ENCODE data around the gene CDC25B.
"Not testable (repeated sequence)": the region's sequence is repeated elsewhere in the genome, so short reads cannot be mapped to it uniquely, and the experiment has no call there.

CDC25B gene

GRCh38 chr20:3785240-3786125, 10.6 kb upstream of the CDC25B start:
- DNase-seq (ENCODE audit: low read depth) = no peak

- no peak for DNase-seq (ENCODE audit: low read depth)
Observed at GRCh38 chr20:3786126-3786484, 10.0 kb upstream of the CDC25B start.

- no peak for DNase-seq (ENCODE audit: low read depth)
Observed at GRCh38 chr20:3786665-3787323, 9.3 kb upstream of the CDC25B start, which contains the start of gene CENPB. CENPB (minus strand) TSS chr20:3786740; CDS start chr20:3786483, 257 bp downstream.

- DNase-seq (ENCODE audit: low read depth) = no peak
Observed at GRCh38 chr20:3787324-3788014, 8.6 kb upstream of the CDC25B start.

- DNase-seq (ENCODE audit: low read depth) = no peak
Observed at GRCh38 chr20:3788685-3789155, 7.4 kb upstream of the CDC25B start.

- not testable (repeated sequence) for DNase-seq (ENCODE audit: low read depth)
Observed at GRCh38 chr20:3789201-3789600, 6.9 kb upstream of the CDC25B start.

GRCh38 chr20:3794168-3794567, 1.9 kb upstream of the CDC25B start:
- not testable (repeated sequence) for DNase-seq (ENCODE audit: low read depth)

GRCh38 chr20:3794701-3795420, 1.2 kb upstream of the CDC25B start:
- DNase-seq (ENCODE audit: low read depth) = no peak

- DNase-seq (ENCODE audit: low read depth) = no peak
Observed at GRCh38 chr20:3796477-3797225, 541 bp downstream of the CDC25B start.

- DNase-seq (ENCODE audit: low read depth) = no peak
Observed at GRCh38 chr20:3797226-3797545, 1.1 kb downstream of the CDC25B start.

GRCh38 chr20:3797592-3798372, 1.7 kb downstream of the CDC25B start:
- no peak for DNase-seq (ENCODE audit: low read depth)

GRCh38 chr20:3798373-3798768, 2.3 kb downstream of the CDC25B start:
- DNase-seq (ENCODE audit: low read depth) = no peak

- DNase-seq (ENCODE audit: low read depth) = no peak
Observed at GRCh38 chr20:3798908-3799248, 2.8 kb downstream of the CDC25B start.

GRCh38 chr20:3800256-3800877, 4.3 kb downstream of the CDC25B start:
- DNase-seq (ENCODE audit: low read depth) = no peak

- no peak for DNase-seq (ENCODE audit: low read depth)
Observed at GRCh38 chr20:3800878-3801260, 4.8 kb downstream of the CDC25B start.

- no peak for DNase-seq (ENCODE audit: low read depth)
Observed at GRCh38 chr20:3801299-3801698, 5.2 kb downstream of the CDC25B start.

GRCh38 chr20:3801846-3802245, 5.7 kb downstream of the CDC25B start:
- DNase-seq (ENCODE audit: low read depth) = no peak

- no peak for DNase-seq (ENCODE audit: low read depth)
Observed at GRCh38 chr20:3802524-3803239, 6.6 kb downstream of the CDC25B start.

GRCh38 chr20:3803289-3803688, 7.2 kb downstream of the CDC25B start:
- no peak for DNase-seq (ENCODE audit: low read depth)

GRCh38 chr20:3803854-3804253, 7.7 kb downstream of the CDC25B start:
- DNase-seq (ENCODE audit: low read depth) = no peak
